ENCODE data around the gene PXYLP1. TPM values are rescaled to one million over a fixed set of nuclear protein-coding genes. Genes with fewer than 3 reads are reported as not detected.

PXYLP1 gene
- total RNA-seq, 2 experiments from 2014 or later = 21.2 to 22.6 TPM

- H3K27ac ChIP-seq (ENCODE audit: low read depth in 1 of 2, low read length in 2 of 2) = no peak overlapping the region
- DNase-seq (no peak), ATAC-seq (ENCODE audit: poor library complexity) (no peak)
- H3K27me3 ChIP-seq (ENCODE audit: control insufficient read depth in 1 of 2, insufficient read depth in 2 of 2, low read length in 2 of 2) = no peaks in the 10 kb centered on the region
- ChIA-PET POLR2A (interaction anchor here (1.1 to 6.8 kb wide), 3 partner anchors 14 to 48 kb away, joined by 3 to 54 read pairs (median 4); partner anchors contain the start of gene PXYLP1), CTCF (interaction anchor here (1.4 kb wide), 1 partner anchor 44 kb away, joined by 4 read pairs; no protein-coding TSS in a partner anchor)
- no peak for TF ChIP-seq CTCF (IDR thresholded peaks at IDR 0.05)
- no peak overlapping the region for H3K27ac Mint-ChIP-seq
- intact Hi-C loops (cut with DNase I, micrococcal nuclease) = no loop called here
- H3K36me3 ChIP-seq (ENCODE audit: insufficient read depth, low read length) = peaks cover 44% of the 10 kb centered on the region
- H3K27me3 Mint-ChIP-seq = no peaks in the 10 kb centered on the region
- no peak overlapping the region for H3K4me3 Mint-ChIP-seq
- peaks cover 12% of the 10 kb centered on the region for H3K4me1 ChIP-seq (ENCODE audit: insufficient read depth, low read length)
- no peak overlapping the region for H3K4me3 ChIP-seq (ENCODE audit: low read length)
- H3K4me1 Mint-ChIP-seq (ENCODE audit: low read depth) = peaks cover 20% of the 10 kb centered on the region
- H3K36me3 Mint-ChIP-seq (ENCODE audit: low read depth) = peaks cover 53% of the 10 kb centered on the region
- no peaks in the 10 kb centered on the region for H3K9me3 ChIP-seq (ENCODE audit: control insufficient read depth in 1 of 2, insufficient read depth in 1 of 2, low read length in 2 of 2)
- H3K9me3 Mint-ChIP-seq = no peaks in the 10 kb centered on the region
These were observed 48.5 kb downstream of the PXYLP1 start for GRCh38 chr3:141280086-141280485.

- Histone ChIP-seq H3K36me3 (ENCODE audit: insufficient read depth, low read length) (peaks cover 47% of the 10 kb centered on the region), H3K4me1 (ENCODE audit: insufficient read depth, low read length) (peaks cover 7% of the 10 kb centered on the region), H3K9me3 (ENCODE audit: control insufficient read depth in 1 of 2, insufficient read depth in 1 of 2, low read length in 2 of 2) (no peaks in the 10 kb centered on the region), H3K27me3 (ENCODE audit: control insufficient read depth in 1 of 2, insufficient read depth in 2 of 2, low read length in 2 of 2) (no peaks in the 10 kb centered on the region), H3K27ac (ENCODE audit: low read depth in 1 of 2, low read length in 2 of 2) (no peak overlapping the region), H3K4me3 (ENCODE audit: low read length) (no peak overlapping the region)
- CTCF ChIA-PET = no interaction called here
- DNase-seq = no peak
- Mint-ChIP-seq H3K27me3 (no peaks in the 10 kb centered on the region), H3K27ac (no peak overlapping the region), H3K36me3 (ENCODE audit: low read depth) (peaks cover 53% of the 10 kb centered on the region), H3K4me1 (ENCODE audit: low read depth) (peaks cover 15% of the 10 kb centered on the region), H3K4me3 (no peak overlapping the region), H3K9me3 (no peaks in the 10 kb centered on the region)
- POLR2A ChIA-PET = interaction anchor here (6.8 kb wide), 1 partner anchor 49 kb away, joined by 54 read pairs; the partner anchor contains the start of gene PXYLP1
- intact Hi-C loops (cut with DNase I, micrococcal nuclease) = no loop called here
- ATAC-seq (ENCODE audit: poor library complexity) = no peak
- TF ChIP-seq CTCF (IDR thresholded peaks at IDR 0.05) = no peak
These were observed 49.1 kb downstream of the PXYLP1 start for GRCh38 chr3:141280690-141281089.

- H3K4me1 ChIP-seq (ENCODE audit: insufficient read depth, low read length) = no peaks in the 10 kb centered on the region
- Mint-ChIP-seq H3K4me1 (ENCODE audit: low read depth) (no peaks in the 10 kb centered on the region), H3K27me3 (no peaks in the 10 kb centered on the region), H3K4me3 (no peak overlapping the region), H3K9me3 (no peaks in the 10 kb centered on the region), H3K27ac (no peak overlapping the region), H3K36me3 (ENCODE audit: low read depth) (peaks cover 88% of the 10 kb centered on the region)
- H3K27me3 ChIP-seq (ENCODE audit: control insufficient read depth in 1 of 2, insufficient read depth in 2 of 2, low read length in 2 of 2) = no peaks in the 10 kb centered on the region
- intact Hi-C loops (cut with DNase I, micrococcal nuclease) = no loop called here
- ATAC-seq (ENCODE audit: poor library complexity) = no peak
- CTCF ChIA-PET = interaction anchor here (1.5 kb wide), 1 partner anchor 54 kb away, joined by 6 read pairs; the partner anchor contains the start of gene PXYLP1
- H3K9me3 ChIP-seq (ENCODE audit: control insufficient read depth in 1 of 2, insufficient read depth in 1 of 2, low read length in 2 of 2) = no peaks in the 10 kb centered on the region
- H3K36me3 ChIP-seq (ENCODE audit: insufficient read depth, low read length) = peaks cover 55% of the 10 kb centered on the region
- no peak for TF ChIP-seq CTCF (IDR thresholded peaks at IDR 0.05)
- DNase-seq = no peak
- no peak overlapping the region for H3K27ac ChIP-seq (ENCODE audit: low read depth in 1 of 2, low read length in 2 of 2)
- no peak overlapping the region for H3K4me3 ChIP-seq (ENCODE audit: low read length)
- POLR2A ChIA-PET = interaction anchor here (1.2 to 1.7 kb wide), 4 partner anchors 9 to 42 kb away, joined by 3 to 6 read pairs (median 4); no protein-coding TSS in a partner anchor
These were observed 53.9 kb downstream of the PXYLP1 start for GRCh38 chr3:141285570-141285969.
